ENCODE data around the gene BCL2L14.

- no peak for TF ChIP-seq POLR2A (IDR thresholded peaks at IDR 0.05)
- TF ChIP-seq CTCF (IDR thresholded peaks at IDR 0.05): no peak
- no peak for TF ChIP-seq EP300 (IDR thresholded peaks at IDR 0.05)
Observed at GRCh38 chr12:12086973-12087692, 16.4 kb downstream of the BCL2L14 start.
